HG03565 (cell line): ENCODE data around the gene HBZ.
"Not testable (repeated sequence)": the region's sequence is repeated elsewhere in the genome, so short reads cannot be mapped to it uniquely, and the experiment has no call there.

Source experiments
- ATAC-seq: cut with Tn5 transposase; IDR thresholded peaks from one replicate; pipeline ENCODE4 v1.9.1; 2021; ENCODE audit warnings: mild to moderate bottlenecking, moderate library complexity; ENCODE audit not compliant: unreplicated experiment

The HBZ gene

DNA sequence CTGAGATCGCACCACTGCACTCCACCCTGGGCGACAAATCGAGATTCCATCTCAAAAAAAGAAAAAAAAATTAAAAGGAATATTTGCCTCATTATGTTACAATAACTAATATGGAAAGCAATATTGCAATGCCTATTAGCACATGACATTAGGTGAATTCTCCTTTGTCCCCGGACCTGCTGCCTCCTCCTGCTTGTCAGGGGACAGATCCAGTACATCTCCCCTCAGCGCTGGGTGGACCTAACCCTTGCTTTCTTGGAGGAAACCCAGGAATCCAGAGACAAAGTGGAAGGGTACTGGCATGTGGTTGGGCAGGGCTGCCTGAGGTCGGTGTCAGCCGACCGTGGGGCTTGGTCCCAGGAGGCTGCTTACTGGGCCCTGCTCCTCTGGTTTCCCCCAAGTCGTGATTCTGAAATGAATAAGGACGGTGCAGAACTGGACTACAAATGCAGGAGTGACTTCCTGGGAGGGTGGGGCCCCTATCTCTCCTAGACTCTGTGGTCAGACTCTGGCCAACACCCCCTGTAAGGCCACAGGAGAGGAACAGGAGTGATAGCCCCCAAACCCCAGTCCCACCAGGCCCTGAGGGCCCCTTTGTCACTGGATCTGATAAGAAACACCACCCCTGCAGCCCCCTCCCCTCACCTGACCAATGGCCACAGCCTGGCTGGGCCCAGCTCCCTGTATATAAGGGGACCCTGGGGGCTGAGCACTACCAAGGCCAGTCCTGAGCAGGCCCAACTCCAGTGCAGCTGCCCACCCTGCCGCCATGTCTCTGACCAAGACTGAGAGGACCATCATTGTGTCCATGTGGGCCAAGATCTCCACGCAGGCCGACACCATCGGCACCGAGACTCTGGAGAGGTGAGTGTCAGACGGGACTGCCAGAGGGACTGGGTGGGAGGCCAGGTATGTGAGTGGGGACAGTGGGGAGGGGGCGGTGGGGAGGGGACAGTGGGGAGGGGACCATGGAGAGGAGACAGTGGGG is at the start of gene HBZ:
TSS of gene HBZ (plus strand) at position 504 of the 988 bp plus-strand sequence. CDS start at position 770, 266 bp downstream.
- no peak for ATAC-seq

GRCh38 chr16:104355-104754 is 48.1 kb upstream of the HBZ start:
- no peak for ATAC-seq

DNA sequence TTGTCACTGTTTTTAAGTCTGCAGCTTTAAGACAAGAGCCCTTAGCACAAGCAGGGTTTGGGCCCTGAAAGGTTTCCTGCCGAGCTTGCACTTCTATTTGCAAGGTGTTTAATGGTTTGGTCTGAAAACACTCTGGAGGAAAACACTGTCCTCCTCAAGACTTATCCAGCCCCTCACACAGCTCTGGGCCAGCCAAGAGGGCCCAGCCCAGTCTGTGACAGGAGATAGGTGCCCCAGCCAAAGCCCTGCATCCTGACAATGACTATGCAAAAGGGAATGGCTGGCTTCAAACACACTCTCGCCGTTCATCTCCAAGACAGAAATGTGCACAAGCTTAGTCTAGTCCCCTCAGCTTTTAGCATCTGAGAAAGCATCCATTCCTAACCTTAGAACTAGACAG is 47.5 kb upstream of the HBZ start:
- ATAC-seq = no peak

GRCh38 chr16:105521-105920 is 46.9 kb upstream of the HBZ start:
- ATAC-seq = no peak

DNA sequence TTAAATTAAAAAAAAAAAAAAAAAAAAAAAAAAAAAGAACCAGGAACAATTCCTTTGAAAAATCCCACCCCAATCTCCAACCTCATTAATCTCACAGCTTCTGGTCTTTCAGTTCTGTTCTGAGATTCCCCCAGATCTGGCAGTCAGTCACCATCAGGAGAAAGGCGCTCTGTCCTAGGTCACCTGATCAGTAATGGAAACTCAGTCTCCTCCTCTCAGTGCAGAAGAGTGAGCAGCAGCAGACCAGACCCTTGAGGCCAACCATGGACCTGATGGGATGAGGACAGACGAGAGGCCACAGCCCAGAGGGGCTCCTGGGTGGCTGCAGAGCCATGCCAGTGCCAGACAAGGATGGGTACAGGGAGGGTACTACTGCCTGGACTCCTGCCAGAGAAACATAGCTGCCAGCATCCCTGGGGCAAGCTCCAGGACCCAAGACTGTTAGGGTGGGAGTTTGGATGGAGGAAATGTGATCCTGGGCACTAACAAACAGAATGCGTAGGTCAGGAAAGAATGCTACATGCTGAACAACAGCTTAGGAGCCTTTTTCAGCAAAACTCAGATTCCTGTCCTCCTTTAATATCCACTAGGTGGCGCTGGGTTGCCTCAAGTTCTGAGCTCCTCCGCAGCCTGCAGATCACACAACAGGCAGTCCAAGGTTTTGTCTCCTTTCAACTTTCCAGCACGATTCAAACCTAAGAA is 45.7 kb upstream of the HBZ start:
- no peak for ATAC-seq

GRCh38 chr16:112153-112840 is 40.1 kb upstream of the HBZ start:
- ATAC-seq = no peak

- ATAC-seq = no peak
Observed at GRCh38 chr16:114327-114726, 38.1 kb upstream of the HBZ start.

GRCh38 chr16:116015-116414 is 36.4 kb upstream of the HBZ start:
- ATAC-seq = no peak

DNA sequence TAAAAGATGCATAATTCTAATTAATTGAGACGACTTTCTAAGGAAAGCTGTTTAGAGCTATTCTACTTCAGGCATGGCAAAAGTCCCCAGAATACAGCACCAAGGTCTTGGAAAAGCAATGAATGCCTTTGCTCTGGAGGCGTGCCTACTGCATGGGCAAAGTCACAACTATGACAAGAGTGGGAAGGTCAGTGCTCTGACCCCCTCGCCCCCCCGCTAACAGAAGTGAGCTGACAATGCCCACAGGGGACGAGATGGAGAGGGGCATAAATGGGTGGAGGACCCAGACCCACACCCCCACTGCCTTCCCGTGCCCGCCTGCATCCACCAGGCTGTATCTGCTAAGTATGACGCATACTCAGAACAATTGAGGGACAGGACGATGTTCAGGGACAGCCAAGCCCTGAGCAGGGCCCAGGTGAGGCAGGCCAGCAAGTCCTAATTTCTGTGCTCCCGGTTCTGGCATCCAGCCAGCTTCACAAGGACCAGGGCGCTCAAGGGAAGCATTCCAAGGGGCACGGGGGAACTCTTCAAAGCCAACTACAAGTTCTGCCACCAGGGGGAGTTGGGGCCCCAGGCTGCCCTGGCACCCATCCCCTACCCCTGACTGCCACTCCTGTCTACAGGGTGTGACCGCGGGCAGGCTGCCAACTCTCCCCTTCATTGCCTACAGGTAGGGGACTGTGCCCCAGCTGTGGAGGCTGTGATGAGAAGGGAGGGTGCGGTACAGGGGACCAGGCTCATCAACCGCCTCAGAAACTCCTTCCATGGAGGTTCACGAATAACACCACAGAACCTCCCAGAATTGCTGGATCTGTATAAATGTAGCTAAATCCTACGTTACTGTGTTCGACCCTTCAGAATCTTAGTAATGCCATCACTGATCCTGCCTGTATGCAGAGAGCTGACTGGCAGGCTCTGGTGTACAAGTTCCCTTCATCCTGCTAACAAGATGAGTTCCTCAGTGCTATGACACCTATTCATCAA is 34.8 kb upstream of the HBZ start:
- no peak for ATAC-seq

DNA sequence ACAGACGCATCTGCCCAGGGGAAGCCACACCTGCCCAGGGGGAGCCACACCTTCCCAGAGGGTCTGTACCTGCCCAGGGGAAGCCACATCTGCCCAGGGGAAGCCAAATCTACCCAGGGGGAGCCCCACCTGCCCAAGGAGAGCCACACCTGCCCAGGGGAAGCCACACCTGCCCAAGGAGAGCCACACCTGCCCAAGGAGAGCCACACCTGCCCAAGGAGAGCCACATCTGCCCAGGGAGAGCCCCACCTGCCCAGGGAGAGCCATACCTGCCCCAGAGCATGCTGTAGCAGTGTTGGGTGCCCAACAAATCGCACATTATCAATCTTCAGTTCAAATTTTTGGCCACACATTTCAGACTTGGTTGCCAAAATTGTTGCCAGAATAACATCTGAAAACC is 33.6 kb upstream of the HBZ start:
- ATAC-seq = no peak

DNA sequence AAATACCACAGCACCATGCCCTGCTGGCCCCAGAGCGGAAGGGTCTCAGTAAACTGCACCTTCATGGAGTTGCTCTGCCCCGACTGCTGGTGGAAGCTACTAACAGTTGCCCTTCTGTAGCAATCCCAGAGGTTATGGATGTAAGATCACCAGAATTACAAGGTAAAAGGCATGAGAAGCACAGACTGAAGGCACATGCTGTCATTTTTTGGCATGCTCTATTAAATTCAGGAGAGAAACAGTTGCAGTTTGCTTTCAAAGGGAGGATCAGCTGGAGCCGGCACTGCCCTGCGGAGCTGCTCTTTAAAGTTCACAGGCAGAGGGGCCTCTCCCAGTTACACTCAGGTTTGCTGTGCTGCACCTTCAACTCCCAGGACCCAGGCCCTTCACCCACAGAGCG is 33.1 kb upstream of the HBZ start:
- ATAC-seq = no peak

GRCh38 chr16:119835-120491 is 32.5 kb upstream of the HBZ start:
- no peak for ATAC-seq

DNA sequence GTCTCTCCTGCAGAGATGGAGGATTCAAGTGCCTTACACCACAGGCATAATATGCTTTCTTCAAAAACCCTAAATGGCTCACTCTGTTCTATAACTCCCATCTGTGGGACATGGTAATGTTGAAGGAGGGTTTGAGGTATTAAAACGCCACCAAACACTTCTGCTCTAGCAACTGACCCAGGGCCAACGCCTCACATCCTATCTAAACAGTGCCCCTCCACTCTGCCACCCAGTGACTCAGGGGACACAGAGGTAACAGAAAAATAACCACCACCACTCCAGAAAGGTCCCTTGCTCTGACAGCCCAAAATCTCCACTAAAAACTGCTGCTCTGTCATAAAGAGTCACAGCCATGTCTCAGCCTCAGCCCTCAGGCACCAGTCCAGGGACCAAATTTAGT is 31.7 kb upstream of the HBZ start:
- no peak for ATAC-seq

GRCh38 chr16:122361-122760 is 30.1 kb upstream of the HBZ start:
- ATAC-seq = no peak

DNA sequence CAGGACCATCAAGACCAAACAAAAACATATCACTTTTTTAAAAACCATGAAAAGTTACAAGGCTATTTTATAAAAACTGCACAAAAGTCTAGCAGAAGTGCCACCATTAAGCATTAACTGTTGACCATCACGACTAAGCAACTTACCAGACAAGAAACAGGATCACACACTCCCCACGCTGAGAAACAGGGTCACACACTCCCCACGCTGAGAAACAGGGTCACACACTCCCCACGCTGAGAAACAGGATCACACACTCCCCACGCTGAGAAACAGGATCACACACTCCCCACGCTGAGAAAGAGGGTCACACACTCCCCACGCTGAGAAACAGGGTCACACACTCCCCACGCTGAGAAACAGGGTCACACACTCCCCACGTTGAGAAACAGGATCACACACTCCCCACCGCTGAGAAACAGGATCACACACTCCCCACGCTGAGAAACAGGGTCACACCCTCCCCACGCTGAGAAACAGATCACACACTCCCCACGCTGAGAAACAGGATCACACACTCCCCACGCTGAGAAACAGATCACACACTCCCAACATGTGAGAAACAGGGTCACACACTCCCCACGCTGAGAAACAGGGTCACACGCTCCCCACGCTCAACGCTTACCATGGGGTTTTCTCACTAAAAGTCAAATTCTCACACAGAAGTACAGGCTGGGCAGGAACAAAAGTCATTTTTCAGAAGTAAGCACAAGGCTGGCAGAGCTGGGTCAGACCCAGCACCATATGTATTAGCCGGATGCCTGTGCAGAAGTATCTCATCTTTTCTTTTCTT is 28.7 kb upstream of the HBZ start:
- ATAC-seq = not testable (repeated sequence)

DNA sequence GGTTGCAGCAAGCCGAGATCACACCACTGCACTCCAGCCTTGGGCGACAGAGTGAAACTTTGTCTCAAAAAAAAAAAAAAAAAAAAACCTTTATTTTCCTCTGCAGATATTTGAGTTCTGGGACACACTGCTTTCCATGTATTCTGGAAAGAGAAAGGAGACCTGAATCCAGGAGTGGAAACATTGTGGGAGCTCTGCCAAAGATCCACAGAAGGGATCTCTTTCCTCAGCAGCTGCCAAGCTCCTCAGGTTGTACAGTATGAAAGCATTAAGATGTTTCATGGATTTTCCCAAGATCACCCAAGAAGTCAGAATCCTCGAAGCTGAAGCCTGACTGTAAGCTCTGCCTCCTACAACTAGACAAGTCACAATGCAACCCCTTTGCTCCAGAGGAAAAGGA is 27.4 kb upstream of the HBZ start:
- no peak for ATAC-seq

- no peak for ATAC-seq
Observed at GRCh38 chr16:129075-129474, 23.4 kb upstream of the HBZ start.

GRCh38 chr16:130533-131173 is 21.8 kb upstream of the HBZ start:
- no peak for ATAC-seq
